Glutamatergic neuron (in vitro differentiated cells): ENCODE results near the gene NUPR2. TPM values are rescaled to one million over a fixed set of nuclear protein-coding genes. Genes with fewer than 3 reads are reported as not detected.
"Not testable (repeated sequence)": the region's sequence is repeated elsewhere in the genome, so short reads cannot be mapped to it uniquely, and the experiment has no call there.

Experiments
- DNase-seq: peaks from one replicate; pipeline ENCODE4 v3.0.0; 2022
- H3K27ac Mint-ChIP-seq: one replicate; pipeline ENCODE4 v1.8.0; 2020; ENCODE audit warnings: mild to moderate bottlenecking, mixed read lengths, inconsistent platforms; ENCODE audit not compliant: unreplicated experiment
- H3K27me3 Mint-ChIP-seq: one replicate; pipeline ENCODE4 v1.8.0; 2020; ENCODE audit warnings: mild to moderate bottlenecking, moderate library complexity, mixed read lengths, inconsistent platforms; ENCODE audit not compliant: unreplicated experiment
- H3K36me3 Mint-ChIP-seq: one replicate; pipeline ENCODE4 v1.8.0; 2020; ENCODE audit warnings: mild to moderate bottlenecking, mixed read lengths, inconsistent platforms; ENCODE audit not compliant: unreplicated experiment
- H3K4me1 Mint-ChIP-seq: one replicate; pipeline ENCODE4 v1.8.0; 2020; ENCODE audit warnings: mild to moderate bottlenecking, low read depth, mixed read lengths, inconsistent platforms; ENCODE audit not compliant: unreplicated experiment
- H3K4me3 Mint-ChIP-seq: one replicate; pipeline ENCODE4 v1.8.0; 2020; ENCODE audit warnings: mild to moderate bottlenecking, mixed read lengths, inconsistent platforms; ENCODE audit not compliant: unreplicated experiment
- H3K9me3 Mint-ChIP-seq: one replicate; pipeline ENCODE4 v1.8.0; 2020; ENCODE audit warnings: mild to moderate bottlenecking, moderate library complexity, mixed read lengths, inconsistent platforms; ENCODE audit not compliant: unreplicated experiment
- total RNA-seq: library from RNA; stranded (reverse); fragmentation: NEBNext Ultra II Directional; extraction: Animal tissue kit (Norgen Biotek cat#: 25700); gene quantifications from one replicate; pipeline ENCODE4 v1.2.1, GENCODE V29; 2021; ENCODE audit not compliant: unreplicated experiment
- TF ChIP-seq, protein P1 (sequence below): fragments of 200-600 bp; sonication (generic); IDR thresholded peaks from one replicate; pipeline ENCODE4 v1.5.0; 2021; ENCODE audit not compliant: partially characterized antibody, unreplicated experiment

The NUPR2 gene
- total RNA-seq, 1 donor from 2014 or later: not detected

- TF ChIP-seq, protein P1, sequence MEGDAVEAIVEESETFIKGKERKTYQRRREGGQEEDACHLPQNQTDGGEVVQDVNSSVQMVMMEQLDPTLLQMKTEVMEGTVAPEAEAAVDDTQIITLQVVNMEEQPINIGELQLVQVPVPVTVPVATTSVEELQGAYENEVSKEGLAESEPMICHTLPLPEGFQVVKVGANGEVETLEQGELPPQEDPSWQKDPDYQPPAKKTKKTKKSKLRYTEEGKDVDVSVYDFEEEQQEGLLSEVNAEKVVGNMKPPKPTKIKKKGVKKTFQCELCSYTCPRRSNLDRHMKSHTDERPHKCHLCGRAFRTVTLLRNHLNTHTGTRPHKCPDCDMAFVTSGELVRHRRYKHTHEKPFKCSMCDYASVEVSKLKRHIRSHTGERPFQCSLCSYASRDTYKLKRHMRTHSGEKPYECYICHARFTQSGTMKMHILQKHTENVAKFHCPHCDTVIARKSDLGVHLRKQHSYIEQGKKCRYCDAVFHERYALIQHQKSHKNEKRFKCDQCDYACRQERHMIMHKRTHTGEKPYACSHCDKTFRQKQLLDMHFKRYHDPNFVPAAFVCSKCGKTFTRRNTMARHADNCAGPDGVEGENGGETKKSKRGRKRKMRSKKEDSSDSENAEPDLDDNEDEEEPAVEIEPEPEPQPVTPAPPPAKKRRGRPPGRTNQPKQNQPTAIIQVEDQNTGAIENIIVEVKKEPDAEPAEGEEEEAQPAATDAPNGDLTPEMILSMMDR: no peak
- Mint-ChIP-seq H3K4me3 (no peak overlapping the region), H3K27ac (no peak overlapping the region), H3K9me3 (no peaks in the 10 kb centered on the region), H3K27me3 (peaks cover 3% of the 10 kb centered on the region), H3K4me1 (no peaks in the 10 kb centered on the region), H3K36me3 (no peaks in the 10 kb centered on the region)
- no peak for DNase-seq
Observed at GRCh38 chr7:56078196-56078595, 38.0 kb downstream of the NUPR2 start.

- H3K27ac Mint-ChIP-seq: no peak overlapping the region
- TF ChIP-seq, protein P1: no peak
- H3K4me3 Mint-ChIP-seq: no peak overlapping the region
- no peaks in the 10 kb centered on the region for H3K4me1 Mint-ChIP-seq
- H3K9me3 Mint-ChIP-seq: peaks cover 2% of the 10 kb centered on the region
- peaks cover 3% of the 10 kb centered on the region for H3K27me3 Mint-ChIP-seq
- no peak for DNase-seq
- H3K36me3 Mint-ChIP-seq: no peaks in the 10 kb centered on the region
Observed at GRCh38 chr7:56077681-56078080, 38.5 kb downstream of the NUPR2 start.

DNA sequence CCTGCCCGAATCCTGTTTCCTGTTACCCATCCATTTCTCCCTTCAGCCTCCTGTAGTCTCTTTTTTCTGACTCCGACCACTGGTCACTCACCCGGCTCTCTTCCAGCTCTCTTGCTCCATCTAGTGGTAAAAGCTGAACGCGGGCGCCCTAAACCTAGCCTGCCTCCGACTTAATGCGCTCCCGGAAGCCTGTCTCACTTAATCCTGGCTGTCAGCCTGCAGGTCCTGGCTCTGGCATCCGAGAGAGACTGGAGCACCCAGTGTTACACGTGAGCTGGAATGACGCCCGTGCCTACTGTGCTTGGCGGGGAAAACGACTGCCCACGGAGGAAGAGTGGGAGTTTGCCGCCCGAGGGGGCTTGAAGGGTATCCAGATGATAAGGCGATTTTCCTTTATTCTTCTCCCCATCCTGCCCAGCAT is 41.8 kb downstream of the NUPR2 start:
- H3K27ac Mint-ChIP-seq: peak overlapping the region; percentile 29
- peaks cover 4% of the 10 kb centered on the region for H3K36me3 Mint-ChIP-seq
- peaks cover 3% of the 10 kb centered on the region for H3K27me3 Mint-ChIP-seq
- H3K9me3 Mint-ChIP-seq: peaks cover 2% of the 10 kb centered on the region
- no peak overlapping the region for H3K4me3 Mint-ChIP-seq
- TF ChIP-seq, protein P1: peak; percentile 84
- H3K4me1 Mint-ChIP-seq: no peaks in the 10 kb centered on the region
- peak; percentile 84 for DNase-seq

DNA sequence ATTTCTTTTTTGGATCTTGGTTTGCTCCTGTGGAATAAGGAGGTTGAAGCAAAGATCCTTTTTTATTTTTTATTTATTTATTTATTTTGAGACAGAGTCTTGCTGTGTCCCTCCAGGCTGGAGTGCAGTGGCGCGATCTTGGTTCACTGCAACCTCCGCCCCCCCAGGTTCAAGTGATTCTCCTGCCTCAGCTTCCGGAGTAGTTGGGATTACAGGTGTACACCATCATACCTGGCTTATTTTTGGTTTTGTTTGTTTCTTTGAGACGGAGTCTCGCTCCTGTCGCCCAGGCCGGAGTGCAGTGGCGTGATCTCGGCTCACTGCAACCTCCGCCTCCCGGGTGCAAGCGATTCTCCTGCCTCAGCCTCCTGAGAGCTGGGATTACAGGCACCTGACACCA is 49.8 kb downstream of the NUPR2 start:
- H3K9me3 Mint-ChIP-seq, DNase-seq, H3K36me3 Mint-ChIP-seq, H3K27ac Mint-ChIP-seq, H3K27me3 Mint-ChIP-seq, H3K4me3 Mint-ChIP-seq, H3K4me1 Mint-ChIP-seq: not testable (repeated sequence)

Other genes starting within 250 kb of the NUPR2 start
- 13.2 TPM for gene ZNF713, start 229.0 kb downstream of the NUPR2 start, total RNA-seq
- 13.4 TPM for gene MRPS17, start 164.5 kb downstream of the NUPR2 start, total RNA-seq
- 39.6 TPM for gene NIPSNAP2, start 151.8 kb downstream of the NUPR2 start, total RNA-seq
- gene PSPH, start 65.0 kb downstream of the NUPR2 start, total RNA-seq: 51.6 TPM
- gene CCT6A, start 64.7 kb downstream of the NUPR2 start, total RNA-seq: 203 TPM
- gene SUMF2, start 52.1 kb downstream of the NUPR2 start, total RNA-seq: 59.3 TPM
- not detected for gene PHKG1, start 23.5 kb downstream of the NUPR2 start, total RNA-seq
- gene CHCHD2, start 9.9 kb downstream of the NUPR2 start, total RNA-seq: not detected